GM13976 (cell line): ENCODE measurements around the gene IKZF1.
A peak's percentile ranks its signal among the peaks of the same experiment; 100 is the strongest.

Experiments
- DNase-seq: peaks from one replicate; pipeline ENCODE4 v3.0.0; 2012; ENCODE audit warnings: low spot score
- in situ Hi-C: fragments of 300-500 bp; cut with MboI; formaldehyde crosslinking; loops from one replicate; pipeline ENCODE4 v1.12.0; 2022; ENCODE audit warnings: low sequenced_read_pairs, mixed read lengths, inconsistent platforms; ENCODE audit not compliant: unreplicated experiment
- TF ChIP-seq, protein P1 (sequence below): IDR thresholded peaks from 2 replicates; pipeline ENCODE4 v1.5.1; 2012; ENCODE audit warnings: borderline replicate concordance, mild to moderate bottlenecking; ENCODE audit not compliant: insufficient read depth; ENCODE audit errors: extremely low read depth, missing control alignments, control extremely low read depth

The IKZF1 gene

DNA sequence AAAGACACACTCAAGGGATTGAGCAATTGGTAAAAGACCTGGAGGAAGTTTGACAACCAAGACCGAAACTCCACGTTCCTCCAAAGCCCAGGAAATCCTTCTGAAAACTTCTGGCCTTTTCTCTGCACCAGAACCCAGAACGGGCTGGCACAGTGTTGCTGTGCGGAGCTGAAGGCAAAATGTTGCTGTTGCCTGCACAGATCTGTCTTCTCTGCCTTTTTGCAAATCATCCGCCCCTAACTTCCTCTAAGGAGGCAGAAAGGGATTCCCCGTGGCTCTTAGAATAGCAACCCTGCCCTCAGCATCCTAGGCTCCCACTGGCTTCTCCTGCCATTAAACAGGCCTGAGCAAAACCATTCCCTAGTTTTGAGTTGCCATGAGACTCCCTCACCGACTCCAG, 100.7 kb downstream of the IKZF1 start:
- in situ Hi-C loops = no loop called here
- TF ChIP-seq, protein P1, sequence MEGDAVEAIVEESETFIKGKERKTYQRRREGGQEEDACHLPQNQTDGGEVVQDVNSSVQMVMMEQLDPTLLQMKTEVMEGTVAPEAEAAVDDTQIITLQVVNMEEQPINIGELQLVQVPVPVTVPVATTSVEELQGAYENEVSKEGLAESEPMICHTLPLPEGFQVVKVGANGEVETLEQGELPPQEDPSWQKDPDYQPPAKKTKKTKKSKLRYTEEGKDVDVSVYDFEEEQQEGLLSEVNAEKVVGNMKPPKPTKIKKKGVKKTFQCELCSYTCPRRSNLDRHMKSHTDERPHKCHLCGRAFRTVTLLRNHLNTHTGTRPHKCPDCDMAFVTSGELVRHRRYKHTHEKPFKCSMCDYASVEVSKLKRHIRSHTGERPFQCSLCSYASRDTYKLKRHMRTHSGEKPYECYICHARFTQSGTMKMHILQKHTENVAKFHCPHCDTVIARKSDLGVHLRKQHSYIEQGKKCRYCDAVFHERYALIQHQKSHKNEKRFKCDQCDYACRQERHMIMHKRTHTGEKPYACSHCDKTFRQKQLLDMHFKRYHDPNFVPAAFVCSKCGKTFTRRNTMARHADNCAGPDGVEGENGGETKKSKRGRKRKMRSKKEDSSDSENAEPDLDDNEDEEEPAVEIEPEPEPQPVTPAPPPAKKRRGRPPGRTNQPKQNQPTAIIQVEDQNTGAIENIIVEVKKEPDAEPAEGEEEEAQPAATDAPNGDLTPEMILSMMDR = no peak
- DNase-seq = no peak

DNA sequence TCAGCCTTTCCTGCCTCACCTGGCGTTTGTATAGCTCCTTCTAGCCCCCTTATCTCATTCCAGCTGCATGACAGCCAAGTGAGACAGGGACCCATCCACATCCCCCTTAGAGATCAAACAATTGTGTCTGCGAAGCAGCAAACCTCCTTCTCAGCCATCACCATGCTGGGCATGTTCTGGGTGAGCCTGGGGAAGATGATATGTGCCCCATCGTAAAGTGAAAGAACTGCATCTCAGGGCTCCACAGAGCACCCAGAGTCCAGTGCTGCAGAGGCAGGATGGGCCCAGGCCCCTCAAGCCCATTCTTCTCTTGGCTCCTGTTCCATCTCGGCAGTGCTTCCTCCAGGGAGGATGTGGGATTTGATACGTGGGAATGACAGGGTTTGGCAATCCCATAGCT, 102.4 kb downstream of the IKZF1 start:
- TF ChIP-seq, protein P1 = no peak
- in situ Hi-C loops = no loop called here
- peak; percentile 10 for DNase-seq

DNA sequence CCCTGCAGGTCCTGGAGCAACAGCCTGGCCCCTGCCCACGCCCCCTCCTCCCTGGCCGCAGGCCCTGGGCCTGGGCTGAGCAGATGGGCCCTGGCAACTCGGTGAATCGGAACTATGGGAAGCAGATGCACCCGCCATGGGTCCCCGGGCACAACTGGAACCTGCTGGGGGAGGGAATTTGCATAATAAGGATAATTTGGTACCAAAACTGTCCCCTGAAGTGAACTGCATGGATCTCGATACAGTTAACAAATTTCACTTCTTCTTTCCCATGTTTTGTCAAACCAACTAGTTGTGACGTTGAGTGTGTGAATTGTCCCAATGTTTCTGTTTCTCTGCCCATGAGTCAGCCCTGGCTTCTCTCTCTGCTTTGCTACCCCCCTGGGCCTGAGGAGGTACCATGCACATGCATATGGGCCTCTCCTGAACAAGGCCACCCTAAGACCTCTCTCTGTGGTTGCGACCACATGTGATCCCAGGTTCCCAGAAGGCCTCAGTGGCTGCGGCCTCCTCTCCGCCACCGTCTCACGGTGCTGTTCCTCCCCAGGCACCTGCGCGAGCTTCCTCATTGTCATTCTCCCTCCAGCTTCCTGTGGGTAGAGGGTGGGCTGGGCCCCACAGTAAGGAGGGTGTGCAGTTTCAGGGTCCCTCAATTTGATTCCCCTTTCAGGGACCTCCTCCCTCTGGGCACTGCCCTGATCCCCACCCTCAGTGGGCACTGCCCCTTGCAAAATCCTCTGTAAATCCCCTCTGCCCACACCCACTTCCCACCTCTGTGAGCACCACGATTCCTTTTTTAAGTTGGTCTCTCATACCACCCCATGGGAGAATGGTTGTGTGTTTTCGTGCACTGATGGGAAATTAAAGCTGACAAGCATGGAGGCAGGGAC, 105.6 kb downstream of the IKZF1 start:
- TF ChIP-seq, protein P1 = no peak
- in situ Hi-C loops = loop anchor here (10.0 kb wide), 1 partner anchor 265 kb away; no protein-coding TSS in a partner anchor

DNA sequence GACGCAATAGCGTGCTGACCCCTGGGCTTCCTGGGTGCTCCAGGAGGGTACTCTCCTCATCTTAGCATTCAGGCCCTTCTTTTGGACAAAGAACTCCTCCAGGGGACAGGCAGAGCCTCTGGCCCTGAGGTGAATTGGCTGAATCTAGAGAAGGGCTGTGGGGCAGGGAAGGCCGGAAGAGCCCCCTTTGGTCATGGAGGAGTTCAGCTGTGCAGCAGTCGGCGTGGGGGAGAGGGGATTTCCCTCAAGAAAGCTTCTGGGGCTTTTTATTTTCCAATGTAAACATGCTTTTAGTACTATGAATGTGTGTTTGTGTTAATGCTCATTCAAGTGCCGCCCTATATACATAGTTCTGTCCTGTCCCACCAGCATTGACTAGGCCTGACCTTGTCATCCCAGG, 106.8 kb downstream of the IKZF1 start:
- TF ChIP-seq, protein P1 = no peak
- in situ Hi-C loops = loop anchor here (10.0 kb wide), 1 partner anchor 267 kb away; no protein-coding TSS in a partner anchor
- peak; percentile 64 for DNase-seq

More for the DNA sequence above, 105.6 kb downstream of the IKZF1 start:
- DNase-seq = peak; percentile 60

DNA sequence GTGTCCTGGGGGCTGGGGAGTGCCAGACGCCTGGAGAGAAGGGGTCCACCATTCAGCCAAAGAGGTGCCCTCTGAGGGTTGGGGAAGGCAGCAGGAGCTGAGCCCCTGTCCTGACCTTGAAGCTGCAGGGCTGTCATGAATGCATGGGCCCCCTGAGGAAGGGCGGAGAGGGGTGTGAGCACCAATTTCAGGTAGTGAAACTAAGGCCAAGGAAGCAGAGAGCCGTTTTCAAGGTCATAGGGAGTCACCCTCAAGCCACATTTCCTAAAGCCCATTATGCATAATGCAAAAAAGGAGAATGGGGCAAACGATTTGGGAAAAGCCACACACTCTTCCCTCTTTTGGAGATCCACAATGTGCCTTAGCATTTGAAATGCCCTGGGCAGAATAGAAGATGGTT, 108.5 kb downstream of the IKZF1 start:
- TF ChIP-seq, protein P1 = no peak
- in situ Hi-C loops = loop anchor here (10.0 kb wide), 1 partner anchor 268 kb away; no protein-coding TSS in a partner anchor
- peak; percentile 16 for DNase-seq

DNA sequence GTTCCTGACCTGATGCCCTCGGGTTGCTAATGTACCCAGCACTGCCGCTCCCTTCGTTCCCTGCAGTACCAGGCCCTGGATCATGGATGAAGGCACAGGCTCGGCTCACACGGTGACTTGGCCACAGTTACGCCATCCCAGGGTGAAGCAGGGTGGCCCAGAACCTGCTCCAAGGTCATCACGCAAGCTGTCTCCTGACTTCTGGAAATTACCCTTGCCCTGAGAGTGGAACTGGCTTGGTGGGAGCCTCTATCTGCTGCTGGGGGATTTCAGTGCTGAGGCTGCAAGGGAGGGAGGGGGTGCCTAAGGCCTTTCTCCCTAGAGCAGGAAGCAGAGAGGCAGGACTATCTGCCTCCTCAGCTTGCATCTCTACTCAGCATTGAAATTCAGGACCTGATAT, 109.0 kb downstream of the IKZF1 start:
- no peak for DNase-seq
- TF ChIP-seq, protein P1 = no peak
- in situ Hi-C loops = loop anchor here (10.0 kb wide), 1 partner anchor 269 kb away; no protein-coding TSS in a partner anchor
